Adipose tissue (tissue), 3 donors: ENCODE measurements around the gene PTPRU. TPM values are rescaled to one million over a fixed set of nuclear protein-coding genes. Genes with fewer than 3 reads are reported as not detected.

Source experiments
- H3K27ac ChIP-seq: one replicate; pipeline ENCODE4 v1.5.1; 2013; ENCODE audit warnings: low read depth, low read length
- WGBS, 3 donors: extraction: QIAGEN DNeasy Blood & Tissue Kit; methylation state at CpG; one replicate each; pipeline ENCODE4 v1.1.7; 2013; 5-methylcytosine and 5-hydroxymethylcytosine counted together
- polyA plus RNA-seq, 3 donors: library from polyadenylated mRNA; stranded (reverse); fragments of 200-250 nt; gene quantifications; one replicate each; pipeline ENCODE4 v1.2.3, GENCODE V29; 2013
- donor health status: healthy with polysubstance abuse.
- donor health status: Bipolar disorder and iron deficiency.
- donor health status: healthy.

Gene PTPRU
- polyA plus RNA-seq, 3 donors: 8.1 to 15.9 (median 9.0) TPM

DNA sequence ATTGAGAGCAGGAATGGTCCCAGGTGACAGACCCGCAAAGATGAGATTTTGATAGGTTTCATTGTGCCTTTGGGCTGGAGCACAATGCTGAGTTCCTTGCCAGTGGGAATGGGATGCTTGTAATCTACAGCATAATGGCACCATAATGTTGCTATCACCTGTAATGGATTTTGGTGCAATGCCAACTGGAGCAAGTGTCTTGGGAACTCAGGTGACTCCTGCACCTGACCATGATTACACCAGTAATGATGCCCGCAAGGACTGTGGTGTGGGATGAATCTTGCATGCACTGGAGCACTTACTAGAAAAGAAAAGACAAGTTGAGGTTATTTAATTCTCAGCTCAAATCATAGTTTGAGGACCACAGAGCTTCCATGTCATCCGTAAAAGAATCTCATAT lies 96.7 kb downstream of the PTPRU start:
- H3K27ac ChIP-seq: no peak overlapping the region
- 47 to 84% (median 83%) methylated on average over 3 of the region's 3 CpGs for WGBS, 3 donors

- H3K27ac ChIP-seq: no peak overlapping the region
Observed at GRCh38 chr1:29335573-29335972, 99.3 kb downstream of the PTPRU start.

DNA sequence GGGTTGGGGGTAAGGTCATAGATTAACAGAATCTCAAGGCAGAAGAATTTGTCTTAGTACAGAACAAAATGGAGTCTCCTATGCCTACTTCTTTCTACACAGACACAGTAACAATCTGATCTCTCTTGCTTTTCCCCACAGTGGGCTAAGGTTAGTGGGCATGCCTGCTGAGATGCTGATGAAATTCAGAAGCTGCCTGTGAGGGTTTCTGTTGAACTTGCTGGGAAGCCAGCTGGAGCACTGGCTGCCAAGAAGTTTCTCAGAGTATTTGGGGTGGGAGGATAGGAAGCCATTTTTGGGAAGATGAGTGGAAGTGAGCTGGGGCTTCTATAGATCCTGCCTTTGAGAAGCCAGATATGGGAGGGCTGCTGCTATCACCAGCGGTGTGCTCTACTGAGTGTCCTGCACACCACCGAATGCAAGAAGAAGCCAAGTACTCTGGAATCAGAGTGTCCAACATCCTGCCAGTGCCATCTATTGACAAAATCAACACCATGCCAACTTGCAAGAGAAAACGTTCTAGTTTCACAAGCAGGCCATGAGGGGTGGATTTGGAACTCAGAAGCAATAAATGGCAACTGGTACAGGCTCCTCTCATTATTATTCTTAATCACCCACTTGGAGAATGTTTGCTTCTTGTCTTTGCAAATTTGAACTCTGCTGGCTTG lies 102.7 kb downstream of the PTPRU start:
- no peak overlapping the region for H3K27ac ChIP-seq
- WGBS, 3 donors: 53 to 74% (median 64%) methylated on average over 3 of the region's 3 CpGs

- H3K27ac ChIP-seq: no peak overlapping the region
- WGBS, 3 donors: 61 to 75% (median 70%) methylated on average over 4 of the region's 4 CpGs
Observed at GRCh38 chr1:29341936-29342335, 105.6 kb downstream of the PTPRU start.

DNA sequence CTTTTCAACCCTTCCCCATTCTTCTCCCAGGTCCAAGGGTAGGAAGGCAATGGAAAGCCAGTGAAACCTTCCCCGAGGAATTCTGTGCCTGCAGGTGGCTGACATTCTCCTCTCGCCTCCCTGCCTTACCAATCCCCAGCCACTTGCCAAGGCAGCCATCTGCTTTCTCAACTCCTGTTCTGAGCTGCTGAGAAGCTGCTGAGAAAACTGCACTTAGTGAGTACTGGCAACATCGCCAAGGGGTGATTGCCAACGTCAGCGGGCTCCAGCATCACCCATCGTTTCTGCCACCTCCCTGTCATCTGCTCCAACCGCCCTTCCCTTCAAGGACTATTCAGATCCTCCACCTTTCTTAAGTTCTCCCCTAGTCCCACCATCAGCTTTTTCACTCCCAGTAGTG lies 106.0 kb downstream of the PTPRU start:
- 73 to 82% (median 80%) methylated on average over 7 of the region's 7 CpGs for WGBS, 3 donors
- H3K27ac ChIP-seq: no peak overlapping the region

GRCh38 chr1:29342983-29343382 lies 106.7 kb downstream of the PTPRU start:
- no peak overlapping the region for H3K27ac ChIP-seq
- 47 to 58% (median 57%) methylated on average over 2 of the region's 2 CpGs for WGBS, 3 donors

GRCh38 chr1:29343476-29343875 lies 107.2 kb downstream of the PTPRU start:
- WGBS, 3 donors: 63 to 75% (median 70%) methylated on average over 4 of the region's 4 CpGs

DNA sequence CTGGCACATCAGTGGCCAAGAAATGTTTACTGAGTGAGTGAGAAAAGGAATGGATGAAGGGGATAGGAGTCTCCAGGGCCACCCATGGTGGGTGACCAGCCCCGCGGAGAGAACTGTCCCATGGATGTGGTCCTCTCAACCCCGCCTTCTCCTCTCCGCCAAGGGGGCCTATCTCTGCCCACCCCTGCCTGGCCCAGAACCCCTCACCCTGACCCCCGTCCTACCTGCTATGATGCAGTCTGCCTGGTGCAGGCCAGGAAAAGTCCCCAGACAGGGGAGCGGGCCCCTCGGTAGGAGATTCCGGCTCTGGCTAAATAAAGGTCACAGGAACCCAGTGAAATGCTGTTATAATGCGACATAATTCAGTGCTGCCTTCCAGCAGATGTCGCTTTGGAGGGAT lies 107.6 kb downstream of the PTPRU start:
- no peak overlapping the region for H3K27ac ChIP-seq
- 52 to 69% (median 59%) methylated on average over 10 of the region's 10 CpGs for WGBS, 3 donors

More at GRCh38 chr1:29343476-29343875, 107.2 kb downstream of the PTPRU start:
- no peak overlapping the region for H3K27ac ChIP-seq

DNA sequence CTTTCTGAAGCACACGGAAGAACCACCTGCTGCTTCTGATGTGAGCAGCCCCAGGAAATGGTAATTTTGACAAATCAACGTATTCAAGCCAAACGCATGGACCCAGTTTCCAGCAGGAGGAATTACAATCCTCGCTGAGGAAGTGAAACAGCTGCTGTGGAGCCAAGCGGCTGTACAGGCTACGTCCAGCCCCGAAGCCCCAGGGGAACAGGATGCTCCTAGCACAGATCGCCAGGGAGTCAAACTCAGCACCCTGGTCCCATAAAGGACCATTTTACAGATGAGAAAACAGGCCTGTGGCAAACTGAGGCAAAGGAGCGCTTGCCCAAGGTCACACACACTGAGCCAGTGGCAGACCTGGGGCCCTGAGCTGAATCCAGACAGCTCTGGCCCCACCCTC lies 108.0 kb downstream of the PTPRU start:
- WGBS, 3 donors: 30 to 52% (median 33%) methylated on average over 9 of the region's 9 CpGs
- no peak overlapping the region for H3K27ac ChIP-seq

GRCh38 chr1:29346576-29346975 lies 110.3 kb downstream of the PTPRU start:
- H3K27ac ChIP-seq: no peak overlapping the region
- WGBS, 3 donors: 86 to 95% (median 86%) methylated on average over 2 of the region's 2 CpGs

DNA sequence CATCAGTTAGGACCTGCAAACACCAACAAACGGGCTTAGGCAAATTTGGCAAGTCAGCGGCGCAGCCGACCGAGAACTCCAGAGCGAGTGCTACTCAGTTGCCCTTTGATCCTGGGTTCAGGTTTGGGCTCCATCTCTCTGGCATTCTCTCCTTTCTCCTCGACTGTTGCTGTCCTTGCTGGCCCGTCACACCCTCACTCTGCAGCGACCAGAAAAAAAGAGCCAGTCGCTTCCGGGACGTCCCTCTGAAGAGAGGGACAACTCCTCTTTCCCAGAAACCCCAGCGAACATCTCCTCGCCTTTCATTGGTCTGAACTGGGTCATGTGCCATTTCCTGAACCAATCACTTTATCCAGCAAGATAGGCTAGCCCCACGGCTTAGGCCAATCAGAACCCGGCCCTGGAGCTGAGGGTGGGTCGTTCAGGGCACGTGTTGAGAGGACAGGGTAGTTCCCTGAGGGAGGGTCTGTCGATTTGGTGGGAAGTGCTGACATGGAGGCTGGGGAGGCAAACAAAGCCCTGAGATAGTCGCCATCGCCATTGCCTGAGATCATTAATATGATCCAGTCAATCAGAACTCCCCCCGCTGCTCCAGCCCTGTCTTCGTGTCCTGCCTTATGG lies 113.7 kb downstream of the PTPRU start:
- H3K27ac ChIP-seq: no peak overlapping the region
- 81 to 85% (median 84%) methylated on average over 23 of the region's 23 CpGs for WGBS, 3 donors

DNA sequence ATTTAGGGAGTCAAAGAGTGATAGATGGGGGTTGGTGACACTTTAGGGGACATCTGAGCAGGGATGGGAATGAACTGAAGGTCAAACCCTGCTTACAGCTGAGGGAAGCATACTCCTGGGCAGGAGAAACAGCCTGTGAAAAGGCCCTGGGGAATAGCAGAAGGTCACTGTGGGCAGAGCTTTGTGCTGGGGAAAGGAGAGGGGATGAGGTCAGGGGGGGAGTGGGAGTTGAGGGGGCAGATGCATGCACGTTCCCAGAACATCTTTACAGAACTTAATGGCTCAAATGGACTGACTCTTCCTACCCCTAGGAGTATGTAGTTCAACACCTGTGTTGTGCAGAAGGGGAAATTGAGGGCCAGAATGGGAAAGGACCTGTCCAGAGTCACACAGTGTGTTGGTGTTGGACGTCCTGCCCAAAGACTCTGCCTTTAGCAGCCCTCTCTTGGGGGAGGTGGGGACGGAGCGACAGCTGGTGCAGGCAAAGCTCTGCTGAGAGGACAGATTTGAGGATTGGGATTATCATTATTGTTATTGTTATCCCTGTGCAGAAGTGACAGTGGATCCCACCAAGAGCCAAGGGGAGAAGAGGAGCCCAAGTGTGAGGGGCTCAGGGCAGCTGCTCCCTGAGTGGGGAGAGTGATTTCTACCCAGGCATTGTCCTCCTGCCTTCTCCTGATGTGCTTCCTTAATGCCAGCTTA lies 116.5 kb downstream of the PTPRU start:
- H3K27ac ChIP-seq: no peak overlapping the region
- WGBS, 3 donors: 71 to 77% (median 76%) methylated on average over 4 of the region's 4 CpGs

GRCh38 chr1:29354511-29355098 lies 118.3 kb downstream of the PTPRU start:
- no peak overlapping the region for H3K27ac ChIP-seq
- WGBS, 3 donors: 65 to 80% (median 68%) methylated on average over 8 of the region's 8 CpGs

- no peak overlapping the region for H3K27ac ChIP-seq
- 65 to 72% (median 68%) methylated on average over 6 of the region's 6 CpGs for WGBS, 3 donors
Observed at GRCh38 chr1:29355375-29355774, 119.1 kb downstream of the PTPRU start.

DNA sequence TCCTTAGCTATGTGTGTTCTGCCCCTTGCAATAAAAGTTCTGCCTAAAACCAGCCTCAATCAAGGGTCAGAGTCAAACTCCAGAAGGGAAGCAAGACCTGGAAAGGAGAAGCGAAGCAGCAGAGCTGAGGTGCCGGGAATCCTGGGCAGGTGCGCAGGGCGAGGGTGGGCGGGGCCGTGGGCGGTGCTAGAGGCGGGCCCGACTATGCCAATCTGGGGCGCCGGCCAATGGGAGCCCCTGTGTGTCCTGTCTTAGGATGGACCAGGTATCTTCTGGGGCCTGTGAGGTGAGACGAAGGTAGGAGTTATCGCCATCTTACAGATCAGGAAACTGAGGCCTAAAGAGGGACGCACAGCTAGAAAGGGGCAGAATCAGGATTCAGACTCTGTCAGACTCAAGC lies 120.3 kb downstream of the PTPRU start:
- 59 to 63% (median 63%) methylated on average over 14 of the region's 14 CpGs for WGBS, 3 donors
- no peak overlapping the region for H3K27ac ChIP-seq

GRCh38 chr1:29357452-29357851 lies 121.1 kb downstream of the PTPRU start:
- WGBS, 3 donors: 42 to 73% (median 73%) methylated on average over 7 of the region's 7 CpGs

DNA sequence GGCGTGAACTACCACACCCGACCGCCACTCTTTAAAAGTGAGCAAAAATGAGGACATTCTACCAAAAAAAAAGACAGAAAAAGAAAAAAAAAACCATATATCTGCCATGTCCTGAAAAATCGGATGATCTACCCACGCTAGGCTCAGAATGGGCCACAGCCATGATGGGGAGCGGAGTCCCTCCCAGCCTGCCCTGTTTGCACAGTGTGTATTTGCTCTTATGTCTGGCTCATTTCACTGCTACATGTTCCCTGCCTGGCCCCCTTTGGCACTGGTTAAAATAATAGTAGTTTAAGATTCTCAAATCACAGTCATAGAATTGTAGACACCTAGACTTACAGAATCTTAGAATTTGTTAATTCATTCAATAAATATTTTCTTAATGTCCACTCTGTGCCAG lies 121.9 kb downstream of the PTPRU start:
- 75 to 92% (median 78%) methylated on average over 6 of the region's 6 CpGs for WGBS, 3 donors
- no peak overlapping the region for H3K27ac ChIP-seq

More at GRCh38 chr1:29357452-29357851, 121.1 kb downstream of the PTPRU start:
- no peak overlapping the region for H3K27ac ChIP-seq

GRCh38 chr1:29360768-29361167 lies 124.4 kb downstream of the PTPRU start:
- WGBS, 3 donors: 80 to 87% (median 81%) methylated on average over 3 of the region's 3 CpGs
- no peak overlapping the region for H3K27ac ChIP-seq

DNA sequence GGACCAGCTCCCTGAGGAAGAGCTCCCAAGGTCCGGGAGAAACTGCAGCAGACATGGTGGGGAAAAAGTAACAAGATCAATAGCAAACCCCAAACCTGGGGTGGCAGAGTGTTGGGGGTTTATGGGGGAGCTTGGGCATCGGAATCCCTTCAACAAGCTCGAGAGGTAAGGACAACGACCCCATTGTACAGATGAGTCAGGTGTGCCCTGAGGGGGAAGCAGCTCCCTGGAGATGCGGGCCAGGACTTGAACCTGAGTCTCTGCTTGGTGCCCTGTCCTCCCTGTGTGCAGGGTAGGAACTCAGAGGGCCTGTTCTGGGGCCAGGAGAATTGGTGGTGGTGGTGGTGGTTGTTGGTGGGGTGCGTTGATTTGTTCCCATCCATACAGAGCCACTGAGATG lies 125.4 kb downstream of the PTPRU start:
- WGBS, 3 donors: 79 to 82% (median 81%) methylated on average over 6 of the region's 6 CpGs
- no peak overlapping the region for H3K27ac ChIP-seq
